H1 (cell line): Measurements from ENCODE around the gene ALG2. TPM values are rescaled to one million over a fixed set of nuclear protein-coding genes. Genes with fewer than 3 reads are reported as not detected.
A peak's percentile ranks its signal among the peaks of the same experiment; 100 is the strongest.

Experiments used
- CTCF ChIA-PET: fragments of 300-600 bp; sonication (Branson Sonifier 250); formaldehyde crosslinking; loops from one replicate; lab custom pipeline; 2021; ENCODE audit not compliant: partially characterized antibody; lab: Charles Lee
- POLR2A ChIA-PET: fragments of 300-600 bp; sonication (Branson Sonifier 250); formaldehyde crosslinking; loops from one replicate; lab custom pipeline; 2021; ENCODE audit warnings: inconsistent platforms; ENCODE audit not compliant: partially characterized antibody; lab: Charles Lee
- DNase-seq, 2 experiments: peaks; one replicate each; pipeline versions ENCODE4 v3.0.0 to v3.0.0-alpha.2; 2010 to 2022; ENCODE audit warnings: low spot score in 2 of 2, low read depth in 1 of 2, mixed read lengths in 1 of 2
- FAIRE-seq: peaks from 2 replicates; lab custom pipeline; 2011; peaks lifted over from hg19 to GRCh38; lab: Jason Lieb, UNC
- H2AFZ ChIP-seq: 2 replicates; pipeline ENCODE4 v1.8.1; 2012; ENCODE audit warnings: low read length, inconsistent platforms
- H2AK5ac ChIP-seq: 2 replicates; pipeline ENCODE4 v1.6.1; 2013; ENCODE audit warnings: low read depth, low read length
- H2BK120ac ChIP-seq: replicated peaks from 2 replicates; pipeline ENCODE3; 2013; ENCODE audit warnings: low read depth, low read length, inconsistent platforms
- H2BK12ac ChIP-seq: 2 replicates; pipeline ENCODE4 v1.6.1; 2013; ENCODE audit warnings: low read depth, low read length
- H2BK15ac ChIP-seq: 2 replicates; pipeline ENCODE4 v1.6.1; 2013; ENCODE audit warnings: low read length
- H2BK20ac ChIP-seq: 2 replicates; pipeline ENCODE4 v1.6.1; 2013; ENCODE audit warnings: low read length
- H2BK5ac ChIP-seq: 2 replicates; pipeline ENCODE4 v1.6.1; 2013; ENCODE audit warnings: low read depth, low read length
- H3K14ac ChIP-seq: 2 replicates; pipeline ENCODE4 v1.6.1; 2013; ENCODE audit warnings: inconsistent platforms; ENCODE audit not compliant: insufficient read length
- H3K18ac ChIP-seq: 2 replicates; pipeline ENCODE4 v1.6.1; 2013; ENCODE audit warnings: low read length; ENCODE audit errors: extremely low read depth
- H3K23ac ChIP-seq: 2 replicates; pipeline ENCODE4 v1.6.1; 2013; ENCODE audit warnings: inconsistent platforms; ENCODE audit not compliant: insufficient read length
- H3K23me2 ChIP-seq: 2 replicates; pipeline ENCODE4 v1.6.1; 2013; ENCODE audit warnings: low read depth, low read length
- H3K27ac ChIP-seq: 2 replicates; pipeline ENCODE4 v1.6.1; 2011; ENCODE audit warnings: low read depth, low read length, inconsistent platforms
- H3K27me3 ChIP-seq, 4 experiments: replicated peaks in 1 of 4; 1 replicate in 1 of 4; 2 replicates in 3 of 4; pipeline versions ENCODE4 v1.6.1 to v1.8.1; 2011 to 2013; ENCODE audit warnings: low read length in 3 of 4, mild to moderate bottlenecking in 3 of 4, inconsistent platforms in 2 of 4, mixed read lengths in 2 of 4, moderate library complexity in 1 of 4; ENCODE audit not compliant: control insufficient read depth in 3 of 4, insufficient read depth in 3 of 4; ENCODE audit errors: extremely low read depth in 1 of 4
- H3K36me3 ChIP-seq, 4 experiments: 2 replicates each; pipeline versions ENCODE4 v1.6.1 to v1.8.1; 2011 to 2013; ENCODE audit warnings: mild to moderate bottlenecking in 4 of 4, low read length in 3 of 4, moderate library complexity in 2 of 4, control low read depth in 1 of 4, inconsistent platforms in 1 of 4; ENCODE audit not compliant: insufficient read depth in 4 of 4, control insufficient read depth in 2 of 4
- H3K4ac ChIP-seq: replicated peaks from 2 replicates; pipeline ENCODE3; 2013; ENCODE audit warnings: low read length, low read depth, mixed read lengths, inconsistent platforms; ENCODE audit not compliant: insufficient read length
- H3K4me1 ChIP-seq, 4 experiments: replicated peaks in 1 of 4; 1 replicate in 1 of 4; 2 replicates in 3 of 4; pipeline versions ENCODE4 v1.6.1 to v1.8.1; 2011 to 2013; ENCODE audit warnings: low read length in 3 of 4, inconsistent platforms in 2 of 4, mixed read lengths in 1 of 4; ENCODE audit not compliant: insufficient read depth in 4 of 4, control insufficient read depth in 3 of 4
- H3K4me2 ChIP-seq, 2 experiments: 2 replicates each; pipeline versions ENCODE4 v1.6.1 to v1.8.1; 2011 to 2013; ENCODE audit warnings: low read depth in 2 of 2, low read length in 2 of 2, control low read depth in 1 of 2, inconsistent platforms in 1 of 2, mild to moderate bottlenecking in 1 of 2; ENCODE audit not compliant: insufficient read depth in 1 of 2
- H3K4me3 ChIP-seq, 4 experiments: fragments of 200-600, 300-600 bp in 1 of 4; sonication (generic), shearing (Covaris generic), sonication (Bioruptor Twin) in 1 of 4; 2 replicates each; pipeline versions ENCODE4 v1.5.1 to v1.8.1; 2011 to 2016; ENCODE audit warnings: low read length in 4 of 4, low read depth in 3 of 4, control low read depth in 2 of 4, inconsistent platforms in 2 of 4, mild to moderate bottlenecking in 2 of 4, mixed read lengths in 1 of 4, moderate library complexity in 1 of 4; ENCODE audit not compliant: insufficient read depth in 2 of 4; ENCODE audit errors: extremely low read depth in 1 of 4
- H3K56ac ChIP-seq: replicated peaks from 2 replicates; pipeline ENCODE3; 2013; ENCODE audit warnings: low read depth, mild to moderate bottlenecking, mixed read lengths, low read length, inconsistent platforms; ENCODE audit not compliant: insufficient read length
- H3K79me1 ChIP-seq: 2 replicates; pipeline ENCODE4 v1.6.1; 2013; ENCODE audit warnings: low read depth, low read length, control low read depth
- H3K79me2 ChIP-seq, 2 experiments: 2 replicates each; pipeline versions ENCODE4 v1.6.1 to v1.8.1; 2012 to 2013; ENCODE audit warnings: low read length in 2 of 2, mild to moderate bottlenecking in 2 of 2, inconsistent platforms in 1 of 2; ENCODE audit not compliant: insufficient read depth in 2 of 2, control insufficient read depth in 1 of 2
- H3K9ac ChIP-seq, 4 experiments: replicated peaks in 1 of 4; 1 replicate in 1 of 4; 2 replicates in 3 of 4; pipeline versions ENCODE4 v1.6.1 to v1.8.1; 2011 to 2013; ENCODE audit warnings: low read depth in 3 of 4, low read length in 3 of 4, control low read depth in 2 of 4, mild to moderate bottlenecking in 2 of 4, moderate library complexity in 2 of 4, inconsistent platforms in 1 of 4; ENCODE audit errors: extremely low read depth in 1 of 4
- H3K9me3 ChIP-seq, 2 experiments: 2 replicates each; pipeline versions ENCODE4 v1.6.1 to v1.8.1; 2012 to 2013; ENCODE audit warnings: mild to moderate bottlenecking in 2 of 2, moderate library complexity in 2 of 2, control low read depth in 1 of 2, inconsistent platforms in 1 of 2, low read depth in 1 of 2, low read length in 1 of 2, mixed read lengths in 1 of 2; ENCODE audit not compliant: insufficient read depth in 2 of 2
- H4K20me1 ChIP-seq, 2 experiments: replicated peaks in 1 of 2; 2 replicates each; pipeline versions ENCODE3 to v1.8.1; 2011 to 2013; ENCODE audit warnings: inconsistent platforms in 2 of 2, low read length in 2 of 2, mild to moderate bottlenecking in 1 of 2; ENCODE audit not compliant: insufficient read depth in 2 of 2, control insufficient read depth in 1 of 2
- H4K5ac ChIP-seq: 2 replicates; pipeline ENCODE4 v1.6.1; 2013; ENCODE audit warnings: low read length, low read depth, mixed read lengths, inconsistent platforms; ENCODE audit not compliant: insufficient read length
- H4K8ac ChIP-seq: 2 replicates; pipeline ENCODE4 v1.8.0; 2013; ENCODE audit warnings: mild to moderate bottlenecking, moderate library complexity, low read length, inconsistent platforms; ENCODE audit not compliant: insufficient read depth; ENCODE audit errors: extremely low read depth
- H4K91ac ChIP-seq: replicated peaks from 2 replicates; pipeline ENCODE3; 2013; ENCODE audit warnings: low read length, mixed read lengths, inconsistent platforms; ENCODE audit not compliant: insufficient read length
- BACH1 ChIP-seq: IDR thresholded peaks from 2 replicates; pipeline ENCODE4 v1.6.1; 2012; ENCODE audit warnings: low read length, improper control_type of control experiment
- BCL11A ChIP-seq, 2 experiments: IDR thresholded peaks; one replicate each; pipeline ENCODE4 v1.6.1; 2011; ENCODE audit warnings: low read depth in 2 of 2, low read length in 2 of 2, mild to moderate bottlenecking in 2 of 2
- CREB1 ChIP-seq: IDR thresholded peaks from 2 replicates; pipeline ENCODE4 v1.6.1; 2012; ENCODE audit warnings: inconsistent platforms
- GABPA ChIP-seq: IDR thresholded peaks from 2 replicates; pipeline ENCODE4 v1.6.1; 2011; ENCODE audit warnings: mild to moderate bottlenecking, low read length, moderate library complexity, borderline replicate concordance; ENCODE audit not compliant: insufficient read depth
- GTF2F1 ChIP-seq: IDR thresholded peaks from 2 replicates; pipeline ENCODE4 v1.6.1; 2012; ENCODE audit warnings: low read depth, low read length, improper control_type of control experiment, borderline replicate concordance
- KDM4A ChIP-seq: IDR thresholded peaks from one replicate; pipeline ENCODE4 v1.7.1; 2012; ENCODE audit warnings: low read depth, mild to moderate bottlenecking, moderate library complexity, low read length, inconsistent platforms; ENCODE audit not compliant: severe bottlenecking
- PHF8 ChIP-seq: fragments of 200-600 bp; sonication (generic); conservative IDR thresholded peaks from 2 replicates; pipeline ENCODE4 v1.7.1; 2012; ENCODE audit warnings: low read depth, mild to moderate bottlenecking, inconsistent platforms, low read length, moderate library complexity
- RNF2 ChIP-seq: fragments of 200-900, 300-1000 bp; sonication (generic); IDR thresholded peaks from 2 replicates; pipeline ENCODE4 v1.7.1; 2016; ENCODE audit warnings: borderline replicate concordance, low read depth, mild to moderate bottlenecking, antibody characterized with exemption, low read length; ENCODE audit not compliant: poor library complexity, severe bottlenecking; ENCODE audit errors: missing control alignments
- RXRA ChIP-seq: IDR thresholded peaks from 2 replicates; pipeline ENCODE4 v1.6.1; 2011; ENCODE audit warnings: low read depth, mild to moderate bottlenecking, low read length, moderate library complexity; ENCODE audit not compliant: insufficient read depth
- SIRT6 ChIP-seq: IDR thresholded peaks from one replicate; pipeline ENCODE4 v1.7.1; 2012; ENCODE audit warnings: low read length, inconsistent platforms
- SP2 ChIP-seq: IDR thresholded peaks from 2 replicates; pipeline ENCODE4 v1.6.1; 2012; ENCODE audit warnings: mild to moderate bottlenecking, low read length, inconsistent platforms
- SP4 ChIP-seq: IDR thresholded peaks from 2 replicates; pipeline ENCODE4 v1.6.1; 2012; ENCODE audit warnings: low read length, inconsistent platforms
- TEAD4 ChIP-seq: IDR thresholded peaks from 2 replicates; pipeline ENCODE4 v1.6.1; 2012; ENCODE audit warnings: low read depth, low read length, inconsistent platforms, mixed read lengths
- WGBS, 2 experiments: shearing (Covaris generic) in 1 of 2; methylation state at CpG; one replicate each; pipeline versions ENCODE4 v1.1.6 to v1.1.7; 2013 to 2015; ENCODE audit warnings: low lambda C conversion rate in 2 of 2, mixed read lengths in 2 of 2, inconsistent platforms in 1 of 2, low coverage in 1 of 2, missing lambda C conversion rate in 1 of 2; ENCODE audit not compliant: insufficient replicate concordance in 2 of 2, insufficient coverage in 1 of 2, insufficient read length in 1 of 2; ENCODE audit errors: extremely low coverage in 1 of 2, missing lambda C conversion rate in 1 of 2; 5-methylcytosine and 5-hydroxymethylcytosine counted together
- polyA plus RNA-seq, 7 experiments: library from polyadenylated mRNA; depleted of rRNA in 3 of 7; stranded (reverse) in 5 of 7; unstranded in 2 of 7; fragments of >200 nt in 5 of 7; fragments of 200-250 nt in 2 of 7; gene quantifications; 1 replicate in 5 of 7; 2 replicates in 1 of 7; 4 replicates in 1 of 7; pipeline versions ENCODE4 v1.2.1 to v1.2.3, GENCODE V29; 2011 to 2013; ENCODE audit warnings: missing spikeins in 2 of 7, mixed read lengths in 2 of 7
- total RNA-seq: library from RNA; stranded (reverse); fragmentation: NEBNext Ultra II Directional; extraction: Animal tissue kit (Norgen Biotek cat#: 25700); gene quantifications from 2 replicates; pipeline ENCODE4 v1.2.1, GENCODE V29; 2021
- TF ChIP-seq, protein P1 (sequence below): IDR thresholded peaks from 2 replicates; pipeline ENCODE4 v1.6.1; 2011; ENCODE audit warnings: low read length, improper control_type of control experiment

Gene ALG2
- total and polyA plus RNA-seq, 2 of the 8 experiments (the other 6 are each of a cell fraction or from before 2014, with no cell fraction given), result 27.1 to 30.7 TPM

DNA sequence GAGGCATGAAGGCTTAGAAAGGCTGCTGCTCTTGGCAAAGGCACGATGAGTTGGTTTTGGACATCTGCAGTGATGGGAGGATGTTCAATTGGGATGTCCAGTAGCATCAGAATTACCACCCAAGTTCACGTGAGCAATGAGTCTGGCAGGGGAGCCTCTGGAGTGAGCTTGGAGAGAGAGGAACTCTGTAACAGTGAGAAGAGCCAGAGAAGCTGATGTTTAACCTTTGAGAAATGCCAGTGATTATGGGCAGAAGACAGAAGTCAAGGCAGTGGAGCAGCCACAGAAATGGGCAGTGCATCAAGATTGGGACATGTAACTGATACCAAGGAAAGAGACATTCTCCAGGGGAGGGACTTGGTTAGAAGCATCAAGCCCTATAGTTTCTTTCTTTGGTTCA is 40.2 kb upstream of the ALG2 start:
- CTCF ChIA-PET, result interaction anchor here (0.6 to 1.5 kb wide), 5 partner anchors 10 to 955 kb away, joined by 3 read pairs; no protein-coding TSS in a partner anchor
- no peak overlapping the region for H2BK12ac ChIP-seq
- H3K79me2 ChIP-seq, result no peaks in the 10 kb centered on the region
- H3K18ac ChIP-seq, result no peak overlapping the region
- H3K4me2 ChIP-seq, result no peak overlapping the region
- no peaks in the 10 kb centered on the region for H3K23me2 ChIP-seq
- no peak overlapping the region for H2BK5ac ChIP-seq
- no peak overlapping the region for H3K23ac ChIP-seq
- POLR2A ChIA-PET, result no interaction called here
- H4K8ac ChIP-seq, result no peak overlapping the region
- no peak overlapping the region for H2AFZ ChIP-seq
- WGBS, 2 experiments, result 92% methylated on average over 2 of the region's 2 CpGs; no CpG with 5 or more reads in 1 of the 2 experiments
- no peaks in the 10 kb centered on the region for H4K20me1 ChIP-seq
- DNase-seq (no peak), FAIRE-seq (no peak)
- no peaks in the 10 kb centered on the region for H3K79me1 ChIP-seq
- H3K4ac ChIP-seq, result no peak overlapping the region
- H4K5ac ChIP-seq, result no peak overlapping the region
- H3K9ac ChIP-seq, result no peak overlapping the region
- no peak overlapping the region for H3K14ac ChIP-seq
- 0 out of 2 replicates have a peak overlapping the region, but pooled peaks have one; percentile 17 for H2BK20ac ChIP-seq
- no peak overlapping the region for H2BK120ac ChIP-seq
- no peaks in the 10 kb centered on the region for H3K9me3 ChIP-seq
- no peak overlapping the region for H4K91ac ChIP-seq
- no peaks in the 10 kb centered on the region for H3K36me3 ChIP-seq
- no peak overlapping the region for H2AK5ac ChIP-seq
- peaks cover 0 to 6% (median 5%) of the 10 kb centered on the region in 4 experiments; a peak in 5 of 7 replicates for H3K4me1 ChIP-seq
- no peak overlapping the region for H3K4me3 ChIP-seq
- no peak overlapping the region for H3K56ac ChIP-seq
- no peak overlapping the region for H2BK15ac ChIP-seq
- no peaks in the 10 kb centered on the region; a peak in 2 of 7 replicates for H3K27me3 ChIP-seq
- no peak overlapping the region for H3K27ac ChIP-seq
- TF ChIP-seq CREB1 (no peak), TEAD4 (no peak), RNF2 (no peak), PHF8 (no peak), GABPA (no peak), GTF2F1 (no peak), SP2 (no peak), SP4 (no peak), RXRA (no peak), BACH1 (no peak), SIRT6 (no peak), KDM4A (no peak), BCL11A (IDR thresholded peaks at IDR 0.05; ENCODE audit: low read depth in 2 of 2, low read length in 2 of 2) (no peak)
- TF ChIP-seq, protein P1, sequence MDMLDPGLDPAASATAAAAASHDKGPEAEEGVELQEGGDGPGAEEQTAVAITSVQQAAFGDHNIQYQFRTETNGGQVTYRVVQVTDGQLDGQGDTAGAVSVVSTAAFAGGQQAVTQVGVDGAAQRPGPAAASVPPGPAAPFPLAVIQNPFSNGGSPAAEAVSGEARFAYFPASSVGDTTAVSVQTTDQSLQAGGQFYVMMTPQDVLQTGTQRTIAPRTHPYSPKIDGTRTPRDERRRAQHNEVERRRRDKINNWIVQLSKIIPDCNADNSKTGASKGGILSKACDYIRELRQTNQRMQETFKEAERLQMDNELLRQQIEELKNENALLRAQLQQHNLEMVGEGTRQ, result no peak
